K562 (cell line): ENCODE data around the gene PPP1CA. TPM values are rescaled to one million over a fixed set of nuclear protein-coding genes. Genes with fewer than 3 reads are reported as not detected.

Experiments
- BCL6 ChIP-seq: fragments of 250-450 bp; sonication (Bioruptor Pico); IDR thresholded peaks from 2 replicates; pipeline ENCODE4 v1.4.0; 2020
- BRD9 ChIP-seq: fragments of 450-650 bp; IDR thresholded peaks from 2 replicates; pipeline ENCODE4 v1.6.1; 2018; ENCODE audit warnings: low read depth; ENCODE audit not compliant: partially characterized antibody
- CAMTA2 ChIP-seq: fragments of 250-450 bp; sonication (Bioruptor Pico); conservative IDR thresholded peaks from 2 replicates; pipeline ENCODE4 v1.5.1; 2022
- CBFB ChIP-seq: sonication (generic); formaldehyde crosslinking; IDR thresholded peaks from 2 replicates; pipeline ENCODE4 v1.4.0; 2020; ENCODE audit warnings: mild to moderate bottlenecking, missing genetic modification reagents
- E2F3 ChIP-seq: fragments of 250-450 bp; sonication (Bioruptor Pico); IDR thresholded peaks from 2 replicates; pipeline ENCODE4 v1.4.0; 2020; ENCODE audit warnings: mild to moderate bottlenecking
- HDAC3 ChIP-seq: fragments of 450-650 bp; IDR thresholded peaks from 2 replicates; pipeline ENCODE4 v1.6.1; 2018; ENCODE audit warnings: borderline replicate concordance, mild to moderate bottlenecking, moderate library complexity; ENCODE audit not compliant: partially characterized antibody
- HOXB6 ChIP-seq: fragments of 250-450 bp; sonication (Bioruptor Pico); IDR thresholded peaks from 2 replicates; pipeline ENCODE4 v1.5.1; 2022; ENCODE audit warnings: mild to moderate bottlenecking, borderline replicate concordance
- JUN ChIP-seq, 2 experiments: sonication (generic) in 1 of 2; formaldehyde crosslinking in 1 of 2; IDR thresholded peaks; 2 replicates each; pipeline versions ENCODE4 v1.6.1 to v1.8.0; 2012 to 2022; ENCODE audit warnings: borderline replicate concordance in 2 of 2, mild to moderate bottlenecking in 2 of 2, improper control_type of control experiment in 1 of 2, low read depth in 1 of 2, low read length in 1 of 2, missing genetic modification reagents in 1 of 2
- MBD2 ChIP-seq: sonication (generic); IDR thresholded peaks from 2 replicates; pipeline ENCODE4 v1.6.1; 2016; ENCODE audit warnings: low read depth, borderline replicate concordance
- PHF8 ChIP-seq: fragments of 200-600 bp; sonication (generic); IDR thresholded peaks from 2 replicates; pipeline ENCODE4 v1.6.1; 2012; ENCODE audit warnings: mixed run types, mild to moderate bottlenecking, inconsistent platforms, low read length, moderate library complexity, borderline replicate concordance
- PML ChIP-seq: IDR thresholded peaks from 2 replicates; pipeline ENCODE4 v1.6.1; 2012; ENCODE audit warnings: low read length, inconsistent platforms
- PTRF ChIP-seq: fragments of 450-650 bp; IDR thresholded peaks from 2 replicates; pipeline ENCODE4 v1.6.1; 2016; ENCODE audit warnings: mild to moderate bottlenecking, missing genetic modification characterization, missing compliant biosample characterization
- SP2 ChIP-seq: IDR thresholded peaks from 2 replicates; pipeline ENCODE4 v1.6.1; 2011; ENCODE audit warnings: mild to moderate bottlenecking, low read depth, low read length, moderate library complexity; ENCODE audit not compliant: poor library complexity, severe bottlenecking; ENCODE audit errors: extremely low read depth
- TBP ChIP-seq: optimal IDR thresholded peaks from 2 replicates; pipeline ENCODE3; 2011; ENCODE audit warnings: low read depth, low read length, improper control_type of control experiment
- ZEB2 ChIP-seq: fragments of 450-650 bp; IDR thresholded peaks from 2 replicates; pipeline ENCODE4 v1.6.1; 2016
- ZFP36 ChIP-seq: fragments of 150-350 bp; IDR thresholded peaks from 2 replicates; pipeline ENCODE4 v1.6.1; 2018; ENCODE audit warnings: low read length, low read depth; ENCODE audit not compliant: partially characterized antibody
- polyA plus RNA-seq, 8 experiments: library from polyadenylated mRNA; depleted of rRNA in 4 of 8; stranded (reverse) in 5 of 8; unstranded in 3 of 8; fragments of >200 nt; fragmentation: Nextera tagmentation in 2 of 8; fragmentation: Illumina TruSeq in 1 of 8; extraction: Ambion mirVana in 2 of 8; extraction: Trizol in 1 of 8; gene quantifications; 2 replicates each; pipeline versions ENCODE4 v1.2.1 to v1.2.3, GENCODE V29; 2011 to 2014; ENCODE audit warnings: inconsistent platforms in 1 of 8, missing spikeins in 1 of 8
- total RNA-seq, 7 experiments: library from RNA; depleted of rRNA in 6 of 7; stranded (reverse); fragments of >200 nt in 6 of 7; fragmentation: Illumina TruSeq in 2 of 7; extraction: Trizol in 2 of 7; gene quantifications; 2 replicates each; pipeline versions ENCODE4 v1.2.1 to v1.2.3, GENCODE V29; 2011 to 2021; ENCODE audit warnings: low replicate concordance in 1 of 7
- TF ChIP-seq, protein P1 (sequence below), 2 experiments: fragments of 250-450 bp in 1 of 2; fragments of 450-650 bp in 1 of 2; sonication (Bioruptor Pico) in 1 of 2; IDR thresholded peaks; 2 replicates each; pipeline versions ENCODE4 v1.6.1 to v1.8.0; 2016 to 2021; ENCODE audit warnings: mild to moderate bottlenecking in 2 of 2, moderate library complexity in 2 of 2, missing compliant biosample characterization in 1 of 2, missing genetic modification characterization in 1 of 2
- TF ChIP-seq, protein P2 (sequence below): fragments of 450-650 bp; formaldehyde crosslinking; IDR thresholded peaks from 2 replicates; pipeline ENCODE4 v1.4.0; 2020; ENCODE audit warnings: mild to moderate bottlenecking, moderate library complexity
- TF ChIP-seq, protein P3 (sequence below): fragments of 450-650 bp; IDR thresholded peaks from 2 replicates; pipeline ENCODE4 v1.6.1; 2017; ENCODE audit warnings: mild to moderate bottlenecking, moderate library complexity
- TF ChIP-seq, protein P4 (sequence below): sonication (generic); formaldehyde crosslinking; IDR thresholded peaks from 2 replicates; pipeline ENCODE4 v1.5.0; 2020; ENCODE audit warnings: missing genetic modification reagents
- TF ChIP-seq, protein P5 (sequence below), 3 experiments: IDR thresholded peaks in 2 of 3; conservative IDR thresholded peaks in 1 of 3; 2 replicates each; pipeline ENCODE4 v1.5.1; 2011 to 2012; ENCODE audit warnings: low read length in 3 of 3, mild to moderate bottlenecking in 3 of 3, control low read depth in 2 of 3, improper control_type of control experiment in 1 of 3, inconsistent platforms in 1 of 3, low read depth in 1 of 3, mixed read lengths in 1 of 3, moderate library complexity in 1 of 3; ENCODE audit not compliant: insufficient read depth in 2 of 3

The PPP1CA gene
- total and polyA plus RNA-seq, 9 of the 15 experiments (the other 6 are each of a cell fraction or from before 2014, with no cell fraction given) = 18.2 to 242 (median 188) TPM

GRCh38 chr11:67420646-67421429 is 19.2 kb upstream of the PPP1CA start (continued):
- TF ChIP-seq, protein P1, sequence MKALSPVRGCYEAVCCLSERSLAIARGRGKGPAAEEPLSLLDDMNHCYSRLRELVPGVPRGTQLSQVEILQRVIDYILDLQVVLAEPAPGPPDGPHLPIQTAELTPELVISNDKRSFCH (CRISPR knock-in tag; IDR thresholded peaks at IDR 0.05) = no peak
- TF ChIP-seq, protein P1 (tag; IDR thresholded peaks at IDR 0.05) = peak; percentile 84
- TF ChIP-seq, protein P2, sequence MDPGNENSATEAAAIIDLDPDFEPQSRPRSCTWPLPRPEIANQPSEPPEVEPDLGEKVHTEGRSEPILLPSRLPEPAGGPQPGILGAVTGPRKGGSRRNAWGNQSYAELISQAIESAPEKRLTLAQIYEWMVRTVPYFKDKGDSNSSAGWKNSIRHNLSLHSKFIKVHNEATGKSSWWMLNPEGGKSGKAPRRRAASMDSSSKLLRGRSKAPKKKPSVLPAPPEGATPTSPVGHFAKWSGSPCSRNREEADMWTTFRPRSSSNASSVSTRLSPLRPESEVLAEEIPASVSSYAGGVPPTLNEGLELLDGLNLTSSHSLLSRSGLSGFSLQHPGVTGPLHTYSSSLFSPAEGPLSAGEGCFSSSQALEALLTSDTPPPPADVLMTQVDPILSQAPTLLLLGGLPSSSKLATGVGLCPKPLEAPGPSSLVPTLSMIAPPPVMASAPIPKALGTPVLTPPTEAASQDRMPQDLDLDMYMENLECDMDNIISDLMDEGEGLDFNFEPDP = no peak
- TF ChIP-seq PML (no peak), ZEB2 (no peak), HOXB6 (CRISPR knock-in tag) (no peak), SP2 (no peak), BCL6 (CRISPR knock-in tag) (no peak), CAMTA2 (CRISPR knock-in tag) (no peak), PHF8 (peak; percentile 86; the same call in 1 of the 2 replicates), PTRF (no peak), CBFB (CRISPR knock-in tag) (no peak), HDAC3 (no peak), JUN (IDR thresholded peaks at IDR 0.05; ENCODE audit: borderline replicate concordance, low read depth, low read length) (0 out of 2 replicates have a peak, but pooled peaks have one; percentile 6), JUN (CRISPR knock-in tag; IDR thresholded peaks at IDR 0.05; ENCODE audit: borderline replicate concordance) (no peak), MBD2 (no peak), ZFP36 (peak; percentile 61), BRD9 (no peak), E2F3 (CRISPR knock-in tag) (peak; percentile 20; the same call in 1 of the 2 replicates), TBP (peak; percentile 73)
- TF ChIP-seq, protein P3, sequence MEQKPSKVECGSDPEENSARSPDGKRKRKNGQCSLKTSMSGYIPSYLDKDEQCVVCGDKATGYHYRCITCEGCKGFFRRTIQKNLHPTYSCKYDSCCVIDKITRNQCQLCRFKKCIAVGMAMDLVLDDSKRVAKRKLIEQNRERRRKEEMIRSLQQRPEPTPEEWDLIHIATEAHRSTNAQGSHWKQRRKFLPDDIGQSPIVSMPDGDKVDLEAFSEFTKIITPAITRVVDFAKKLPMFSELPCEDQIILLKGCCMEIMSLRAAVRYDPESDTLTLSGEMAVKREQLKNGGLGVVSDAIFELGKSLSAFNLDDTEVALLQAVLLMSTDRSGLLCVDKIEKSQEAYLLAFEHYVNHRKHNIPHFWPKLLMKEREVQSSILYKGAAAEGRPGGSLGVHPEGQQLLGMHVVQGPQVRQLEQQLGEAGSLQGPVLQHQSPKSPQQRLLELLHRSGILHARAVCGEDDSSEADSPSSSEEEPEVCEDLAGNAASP = no peak
- TF ChIP-seq, protein P4, sequence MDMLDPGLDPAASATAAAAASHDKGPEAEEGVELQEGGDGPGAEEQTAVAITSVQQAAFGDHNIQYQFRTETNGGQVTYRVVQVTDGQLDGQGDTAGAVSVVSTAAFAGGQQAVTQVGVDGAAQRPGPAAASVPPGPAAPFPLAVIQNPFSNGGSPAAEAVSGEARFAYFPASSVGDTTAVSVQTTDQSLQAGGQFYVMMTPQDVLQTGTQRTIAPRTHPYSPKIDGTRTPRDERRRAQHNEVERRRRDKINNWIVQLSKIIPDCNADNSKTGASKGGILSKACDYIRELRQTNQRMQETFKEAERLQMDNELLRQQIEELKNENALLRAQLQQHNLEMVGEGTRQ = no peak
- TF ChIP-seq, protein P5, sequence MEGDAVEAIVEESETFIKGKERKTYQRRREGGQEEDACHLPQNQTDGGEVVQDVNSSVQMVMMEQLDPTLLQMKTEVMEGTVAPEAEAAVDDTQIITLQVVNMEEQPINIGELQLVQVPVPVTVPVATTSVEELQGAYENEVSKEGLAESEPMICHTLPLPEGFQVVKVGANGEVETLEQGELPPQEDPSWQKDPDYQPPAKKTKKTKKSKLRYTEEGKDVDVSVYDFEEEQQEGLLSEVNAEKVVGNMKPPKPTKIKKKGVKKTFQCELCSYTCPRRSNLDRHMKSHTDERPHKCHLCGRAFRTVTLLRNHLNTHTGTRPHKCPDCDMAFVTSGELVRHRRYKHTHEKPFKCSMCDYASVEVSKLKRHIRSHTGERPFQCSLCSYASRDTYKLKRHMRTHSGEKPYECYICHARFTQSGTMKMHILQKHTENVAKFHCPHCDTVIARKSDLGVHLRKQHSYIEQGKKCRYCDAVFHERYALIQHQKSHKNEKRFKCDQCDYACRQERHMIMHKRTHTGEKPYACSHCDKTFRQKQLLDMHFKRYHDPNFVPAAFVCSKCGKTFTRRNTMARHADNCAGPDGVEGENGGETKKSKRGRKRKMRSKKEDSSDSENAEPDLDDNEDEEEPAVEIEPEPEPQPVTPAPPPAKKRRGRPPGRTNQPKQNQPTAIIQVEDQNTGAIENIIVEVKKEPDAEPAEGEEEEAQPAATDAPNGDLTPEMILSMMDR (IDR thresholded peaks at IDR 0.05 in 2 of 3, conservative IDR thresholded peaks at IDR 0.05 in 1 of 3; ENCODE audit: insufficient read depth in 2 of 3, low read depth in 1 of 3, low read length in 3 of 3) = 0 out of 6 replicates have a peak, but pooled peaks of 1 of the 3 experiments have one; percentile 4
